BE2C (cell line): ENCODE measurements around the gene AEBP1.

ENCODE experiments used
- DNase-seq: peaks from one replicate; pipeline ENCODE4 v3.0.0-alpha.2; 2020
- H3K27me3 ChIP-seq: fragments of 250-450 bp; sonication (Bioruptor Pico); 2 replicates; pipeline ENCODE4 v1.5.1; 2020; ENCODE audit warnings: mild to moderate bottlenecking
- H3K36me3 ChIP-seq: fragments of 250-450 bp; sonication (Bioruptor Pico); 2 replicates; pipeline ENCODE4 v1.5.1; 2020; ENCODE audit warnings: mild to moderate bottlenecking
- H3K4me1 ChIP-seq: fragments of 250-450 bp; sonication (Bioruptor Pico); 2 replicates; pipeline ENCODE4 v1.5.1; 2020
- H3K4me3 ChIP-seq: 2 replicates; pipeline ENCODE4 v1.5.1; 2011; ENCODE audit warnings: low read depth, low read length
- H3K9me3 ChIP-seq: fragments of 250-450 bp; sonication (Bioruptor Pico); 2 replicates; pipeline ENCODE4 v1.5.1; 2020
- TF ChIP-seq, protein P1 (sequence below): IDR thresholded peaks from 2 replicates; pipeline ENCODE4 v1.5.1; 2012; ENCODE audit warnings: mild to moderate bottlenecking, low read depth, low read length

Gene AEBP1

DNA sequence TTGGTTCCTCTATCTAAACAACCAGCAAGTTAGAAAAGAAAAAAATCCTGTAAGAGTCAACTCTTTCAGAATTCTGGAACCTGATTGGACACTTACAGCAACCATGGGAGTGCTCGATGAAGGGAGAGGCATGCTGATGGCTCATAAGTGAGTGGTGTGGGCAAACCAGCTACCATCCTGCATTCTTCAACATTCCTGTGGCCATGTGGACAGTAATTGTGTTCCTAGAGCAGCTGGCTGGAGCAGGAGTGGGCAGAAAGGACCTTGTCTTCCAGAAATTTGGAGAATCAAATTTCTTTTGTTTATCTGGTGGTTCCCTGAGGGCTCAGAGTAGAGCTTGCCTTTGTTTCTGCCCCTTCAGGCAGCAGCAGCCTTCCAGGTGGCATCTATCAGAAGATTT lies 59.4 kb downstream of the AEBP1 start:
- H3K36me3 ChIP-seq, result no peaks in the 10 kb centered on the region
- H3K4me1 ChIP-seq, result no peaks in the 10 kb centered on the region
- no peaks in the 10 kb centered on the region for H3K27me3 ChIP-seq
- TF ChIP-seq, protein P1, sequence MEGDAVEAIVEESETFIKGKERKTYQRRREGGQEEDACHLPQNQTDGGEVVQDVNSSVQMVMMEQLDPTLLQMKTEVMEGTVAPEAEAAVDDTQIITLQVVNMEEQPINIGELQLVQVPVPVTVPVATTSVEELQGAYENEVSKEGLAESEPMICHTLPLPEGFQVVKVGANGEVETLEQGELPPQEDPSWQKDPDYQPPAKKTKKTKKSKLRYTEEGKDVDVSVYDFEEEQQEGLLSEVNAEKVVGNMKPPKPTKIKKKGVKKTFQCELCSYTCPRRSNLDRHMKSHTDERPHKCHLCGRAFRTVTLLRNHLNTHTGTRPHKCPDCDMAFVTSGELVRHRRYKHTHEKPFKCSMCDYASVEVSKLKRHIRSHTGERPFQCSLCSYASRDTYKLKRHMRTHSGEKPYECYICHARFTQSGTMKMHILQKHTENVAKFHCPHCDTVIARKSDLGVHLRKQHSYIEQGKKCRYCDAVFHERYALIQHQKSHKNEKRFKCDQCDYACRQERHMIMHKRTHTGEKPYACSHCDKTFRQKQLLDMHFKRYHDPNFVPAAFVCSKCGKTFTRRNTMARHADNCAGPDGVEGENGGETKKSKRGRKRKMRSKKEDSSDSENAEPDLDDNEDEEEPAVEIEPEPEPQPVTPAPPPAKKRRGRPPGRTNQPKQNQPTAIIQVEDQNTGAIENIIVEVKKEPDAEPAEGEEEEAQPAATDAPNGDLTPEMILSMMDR, result no peak
- DNase-seq, result no peak
- H3K4me3 ChIP-seq, result no peak overlapping the region
- H3K9me3 ChIP-seq, result no peaks in the 10 kb centered on the region
